Upper lobe of left lung (tissue), 6 donors: ENCODE results near the gene PLD3. TPM values are rescaled to one million over a fixed set of nuclear protein-coding genes. Genes with fewer than 3 reads are reported as not detected.

Experiments used
- ATAC-seq, 2 donors: fragments of 200-7000 bp; cut with Tn5 transposase; one replicate each; pipeline ENCODE4 v1.9.1; 2022; ENCODE audit warnings: mild to moderate bottlenecking in 2 of 2, moderate library complexity in 2 of 2; ENCODE audit not compliant: low FRiP score in 2 of 2
- DNase-seq, 2 donors: peaks; one replicate each; pipeline ENCODE4 v3.0.0-alpha.2; 2019 to 2020
- H3K27ac ChIP-seq, 4 donors: fragments of 200-600 bp; sonication (generic); one replicate each; pipeline ENCODE4 v1.5.1; 2016 to 2019
- H3K27me3 ChIP-seq, 4 donors: fragments of 200-600 bp; sonication (generic); one replicate each; pipeline ENCODE4 v1.5.1; 2017 to 2019
- H3K36me3 ChIP-seq, 4 donors: fragments of 200-600 bp; sonication (generic); one replicate each; pipeline ENCODE4 v1.5.1; 2016 to 2019
- H3K4me1 ChIP-seq, 4 donors: fragments of 200-600 bp; sonication (generic); one replicate each; pipeline ENCODE4 v1.5.1; 2018 to 2019
- H3K4me3 ChIP-seq, 4 donors: fragments of 200-600 bp; sonication (generic); one replicate each; pipeline ENCODE4 v1.5.1; 2017 to 2019; ENCODE audit warnings: mild to moderate bottlenecking in 2 of 4, moderate library complexity in 1 of 4
- H3K9me3 ChIP-seq, 4 donors: fragments of 200-600 bp; sonication (generic); one replicate each; pipeline ENCODE4 v1.5.1; 2018 to 2019
- EP300 ChIP-seq, 4 donors: sonication (generic); formaldehyde crosslinking; IDR thresholded peaks; one replicate each; pipeline ENCODE4 v1.5.1; 2017; ENCODE audit warnings: antibody characterized with exemption in 4 of 4, control low read depth in 2 of 4
- POLR2A ChIP-seq, 4 donors: fragments of 450-650 bp; IDR thresholded peaks; one replicate each; pipeline ENCODE4 v1.5.1; 2016 to 2017; ENCODE audit warnings: antibody characterized with exemption in 4 of 4, mild to moderate bottlenecking in 2 of 4
- POLR2AphosphoS5 ChIP-seq, 2 donors: sonication (generic); formaldehyde crosslinking; IDR thresholded peaks; one replicate each; pipeline ENCODE4 v1.5.1; 2017; ENCODE audit warnings: antibody characterized with exemption in 2 of 2
- WGBS, 2 donors: methylation state at CpG; one replicate each; pipeline ENCODE4 v1.1.5; 2017 to 2018; 5-methylcytosine and 5-hydroxymethylcytosine counted together
- total RNA-seq, 6 donors: library from RNA; depleted of rRNA in 4 of 6; stranded (reverse); fragments of >200 nt in 4 of 6; gene quantifications; one replicate each; pipeline versions ENCODE4 v1.1.0 to v1.2.1, GENCODE V29; 2016 to 2021
- TF ChIP-seq, protein P1 (sequence below), 6 experiments: fragments of 450-650 bp in 4 of 6; fragments of 200-600 bp in 2 of 6; sonication (generic) in 2 of 6; IDR thresholded peaks; one replicate each; pipeline ENCODE4 v1.5.1; 2016 to 2019; ENCODE audit warnings: antibody characterized with exemption in 6 of 6
- donor health status: DM: no; HTN: no; CAD: no; lungs with moderate emphysema.
- donor health status: DM: no; HTN: yes; CAD: no; lungs with severe emphysema.

Gene PLD3
- total RNA-seq, result 100 to 1,000 TPM; 257 to 710 (median 470) TPM

GRCh38 chr19:40348125-40348913 lies at the start of gene PLD3, which contains the start of gene C19orf47:
PLD3 (plus strand) TSS chr19:40348695; CDS start chr19:40366484, 17,789 bp downstream.
C19orf47 (minus strand) TSS chr19:40348397; CDS start chr19:40341857, 6,540 bp downstream.
- 0% methylated on average over 4 to 50 of the region's 77 CpGs for WGBS, 2 donors
- ATAC-seq, result peak; percentile 98 to 99
- peak; percentile 99 to 100 for DNase-seq
- H3K36me3 ChIP-seq, result no peaks in the 10 kb centered on the region
- H3K27ac ChIP-seq, result peak within 1 kb of the TSS; percentile 79 to 85 (median 82)
- H3K4me1 ChIP-seq, result peaks cover 10 to 34% (median 20%) of the 10 kb centered on the region in 4 donors
- H3K27me3 ChIP-seq, result no peaks in the 10 kb centered on the region
- H3K9me3 ChIP-seq, result no peaks in the 10 kb centered on the region
- TF ChIP-seq EP300 (IDR thresholded peaks at IDR 0.05), result peak in 1 of 4 donors; percentile 65
- TF ChIP-seq POLR2A (IDR thresholded peaks at IDR 0.05), result peak in 3 of 4 donors; percentile 43 to 93 (median 69)
- peak; percentile 90 to 97 for TF ChIP-seq POLR2AphosphoS5 (IDR thresholded peaks at IDR 0.05)
- TF ChIP-seq, protein P1, sequence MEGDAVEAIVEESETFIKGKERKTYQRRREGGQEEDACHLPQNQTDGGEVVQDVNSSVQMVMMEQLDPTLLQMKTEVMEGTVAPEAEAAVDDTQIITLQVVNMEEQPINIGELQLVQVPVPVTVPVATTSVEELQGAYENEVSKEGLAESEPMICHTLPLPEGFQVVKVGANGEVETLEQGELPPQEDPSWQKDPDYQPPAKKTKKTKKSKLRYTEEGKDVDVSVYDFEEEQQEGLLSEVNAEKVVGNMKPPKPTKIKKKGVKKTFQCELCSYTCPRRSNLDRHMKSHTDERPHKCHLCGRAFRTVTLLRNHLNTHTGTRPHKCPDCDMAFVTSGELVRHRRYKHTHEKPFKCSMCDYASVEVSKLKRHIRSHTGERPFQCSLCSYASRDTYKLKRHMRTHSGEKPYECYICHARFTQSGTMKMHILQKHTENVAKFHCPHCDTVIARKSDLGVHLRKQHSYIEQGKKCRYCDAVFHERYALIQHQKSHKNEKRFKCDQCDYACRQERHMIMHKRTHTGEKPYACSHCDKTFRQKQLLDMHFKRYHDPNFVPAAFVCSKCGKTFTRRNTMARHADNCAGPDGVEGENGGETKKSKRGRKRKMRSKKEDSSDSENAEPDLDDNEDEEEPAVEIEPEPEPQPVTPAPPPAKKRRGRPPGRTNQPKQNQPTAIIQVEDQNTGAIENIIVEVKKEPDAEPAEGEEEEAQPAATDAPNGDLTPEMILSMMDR (IDR thresholded peaks at IDR 0.05), result peak in 3 of 6 experiments; percentile 41 to 59 (median 54)
- H3K4me3 ChIP-seq, result peak within 1 kb of the TSS; percentile 73 to 95 (median 88)

DNA sequence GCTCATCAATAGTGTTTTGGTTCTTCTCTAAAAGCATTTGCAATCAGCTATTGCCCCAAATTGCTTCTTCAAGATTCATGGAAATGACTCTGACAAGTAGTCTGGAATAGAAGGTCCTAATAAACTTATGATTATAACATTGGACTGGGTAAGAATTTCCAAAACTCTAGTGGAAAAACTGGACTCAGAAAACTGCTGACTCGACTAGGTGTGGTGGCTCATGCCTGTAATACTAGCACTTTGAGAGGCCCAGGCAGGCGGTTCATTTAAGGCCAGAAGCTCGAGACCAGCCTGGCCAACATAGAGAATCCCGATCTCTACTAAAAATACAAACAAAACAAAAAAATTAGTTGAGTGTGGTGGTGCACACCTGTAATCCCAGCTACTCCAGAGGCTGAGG lies 47.8 kb upstream of the PLD3 start:
- Histone ChIP-seq H3K4me1 (peaks cover 0 to 5% (median 0%) of the 10 kb centered on the region in 4 donors), H3K27me3 (no peaks in the 10 kb centered on the region), H3K27ac (no peak overlapping the region), H3K36me3 (no peaks in the 10 kb centered on the region), H3K9me3 (no peaks in the 10 kb centered on the region), H3K4me3 (no peak overlapping the region)
- ATAC-seq, result no peak
- no peak for DNase-seq
- WGBS, 2 donors, result 91 to 92% methylated on average over 4 of the region's 4 CpGs
- TF ChIP-seq, protein P1 (IDR thresholded peaks at IDR 0.05), result no peak
- TF ChIP-seq EP300 (IDR thresholded peaks at IDR 0.05) (no peak), POLR2AphosphoS5 (IDR thresholded peaks at IDR 0.05) (no peak), POLR2A (IDR thresholded peaks at IDR 0.05) (no peak)

DNA sequence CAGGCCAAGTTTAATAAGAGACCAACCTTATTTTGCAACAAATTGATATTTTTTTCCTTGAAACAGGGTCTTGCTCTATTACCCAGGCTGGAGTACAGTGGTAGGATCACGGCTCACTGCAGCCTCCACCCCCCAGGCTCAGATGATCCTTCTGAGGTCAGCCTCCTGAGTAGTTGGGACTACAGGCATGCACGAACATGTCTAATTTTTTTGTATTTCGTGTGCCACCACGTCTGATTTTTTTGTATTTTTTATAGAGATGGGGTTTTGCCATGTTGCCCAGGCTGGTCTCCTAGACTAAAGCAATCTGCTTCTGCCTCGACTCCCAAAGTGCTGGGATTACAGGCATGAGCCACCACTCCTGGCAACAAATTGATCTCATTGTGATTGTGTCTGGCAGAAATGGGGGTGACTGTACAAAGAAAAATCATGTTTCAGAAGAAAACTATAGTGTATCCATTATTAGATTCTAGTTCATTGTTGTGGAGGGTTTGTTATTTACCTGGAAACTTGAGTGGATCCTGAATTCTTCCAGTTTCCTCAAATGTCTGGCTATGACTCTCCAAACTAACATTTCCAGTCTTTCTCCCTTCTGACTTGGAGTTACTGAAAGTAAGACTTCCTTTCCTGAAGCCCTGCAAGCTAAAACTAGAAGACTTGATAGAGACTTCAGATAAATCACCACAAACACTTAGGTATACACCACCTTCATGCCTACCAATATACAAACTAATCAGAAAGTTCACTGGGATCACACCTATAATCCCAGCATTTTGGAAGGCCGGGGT lies 46.1 kb upstream of the PLD3 start:
- DNase-seq (no peak), ATAC-seq (no peak)
- Histone ChIP-seq H3K27me3 (no peaks in the 10 kb centered on the region), H3K4me1 (peaks cover 0 to 6% (median 0%) of the 10 kb centered on the region in 4 donors), H3K9me3 (no peaks in the 10 kb centered on the region), H3K4me3 (no peak overlapping the region), H3K36me3 (no peaks in the 10 kb centered on the region), H3K27ac (no peak overlapping the region)
- WGBS, 2 donors, result 86 to 88% methylated on average over 6 of the region's 6 CpGs
- TF ChIP-seq POLR2AphosphoS5 (IDR thresholded peaks at IDR 0.05) (no peak), POLR2A (IDR thresholded peaks at IDR 0.05) (no peak), EP300 (IDR thresholded peaks at IDR 0.05) (no peak)
- TF ChIP-seq, protein P1 (IDR thresholded peaks at IDR 0.05), result no peak

DNA sequence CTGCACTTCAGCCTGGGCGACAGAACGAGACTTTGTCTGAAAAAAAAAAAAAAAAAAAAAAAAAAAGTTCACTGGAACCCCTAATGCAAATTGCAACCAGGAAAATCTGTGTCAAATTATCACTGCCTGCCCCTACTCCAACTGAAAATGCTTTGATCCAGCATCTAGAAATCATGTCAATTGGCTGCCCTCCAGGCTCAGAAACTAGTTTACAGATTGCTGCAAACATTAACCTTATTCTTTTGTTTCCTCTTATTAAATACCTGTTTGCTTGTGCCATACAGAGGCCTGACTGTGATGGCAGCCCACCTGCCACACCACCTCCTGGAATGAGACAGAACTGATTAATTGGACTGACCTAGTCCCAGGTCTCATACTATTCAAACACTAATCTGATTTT lies 44.7 kb upstream of the PLD3 start:
- H3K27me3 ChIP-seq, result no peaks in the 10 kb centered on the region
- DNase-seq, result no peak
- no peaks in the 10 kb centered on the region for H3K36me3 ChIP-seq
- no peak for ATAC-seq
- peaks cover 0 to 6% (median 0%) of the 10 kb centered on the region in 4 donors for H3K4me1 ChIP-seq
- 83 to 85% methylated on average over 2 of the region's 2 CpGs for WGBS, 2 donors
- H3K4me3 ChIP-seq, result no peak overlapping the region
- H3K9me3 ChIP-seq, result no peaks in the 10 kb centered on the region
- TF ChIP-seq, protein P1 (IDR thresholded peaks at IDR 0.05), result no peak
- TF ChIP-seq EP300 (IDR thresholded peaks at IDR 0.05), result no peak
- no peak for TF ChIP-seq POLR2A (IDR thresholded peaks at IDR 0.05)
- TF ChIP-seq POLR2AphosphoS5 (IDR thresholded peaks at IDR 0.05), result no peak
- no peak overlapping the region for H3K27ac ChIP-seq
